GM13977 (cell line): ENCODE results near the gene AQP12B.
"Not testable (repeated sequence)": the region's sequence is repeated elsewhere in the genome, so short reads cannot be mapped to it uniquely, and the experiment has no call there.

Source experiments
- DNase-seq: peaks from one replicate; pipeline ENCODE4 v3.0.0; 2012; ENCODE audit warnings: low spot score
- CTCF ChIP-seq: IDR thresholded peaks from 2 replicates; pipeline ENCODE4 v1.5.1; 2012; ENCODE audit warnings: mild to moderate bottlenecking, control low read depth; ENCODE audit not compliant: insufficient read depth; ENCODE audit errors: extremely low read depth, missing control alignments
- in situ Hi-C: fragments of 300-500 bp; cut with MboI; formaldehyde crosslinking; loops from one replicate; pipeline ENCODE4 v1.12.0; 2022; ENCODE audit warnings: low sequenced_read_pairs, low pct_unique_long_range_greater_than_20kb, mixed read lengths, inconsistent platforms; ENCODE audit not compliant: unreplicated experiment

AQP12B gene

GRCh38 chr2:240663546-240664190 is 19.0 kb downstream of the AQP12B start:
- no peak for TF ChIP-seq CTCF
- in situ Hi-C loops, result no loop called here
- no peak for DNase-seq

- TF ChIP-seq CTCF, result no peak
- in situ Hi-C loops, result no loop called here
- no peak for DNase-seq
Observed at GRCh38 chr2:240662681-240663080, 20.0 kb downstream of the AQP12B start.

GRCh38 chr2:240659883-240660282 is 22.8 kb downstream of the AQP12B start:
- DNase-seq, in situ Hi-C loops: not testable (repeated sequence)

GRCh38 chr2:240655931-240656886 is 26.5 kb downstream of the AQP12B start:
- TF ChIP-seq CTCF, result no peak
- in situ Hi-C loops, result no loop called here
- peak; percentile 80 for DNase-seq

- DNase-seq, result no peak
- in situ Hi-C loops, result no loop called here
- TF ChIP-seq CTCF, result no peak
Observed at GRCh38 chr2:240651185-240651584, 31.5 kb downstream of the AQP12B start.

GRCh38 chr2:240650254-240650965 is 32.3 kb downstream of the AQP12B start:
- TF ChIP-seq CTCF, result no peak
- in situ Hi-C loops, result no loop called here
- no peak for DNase-seq

GRCh38 chr2:240649331-240649730 is 33.4 kb downstream of the AQP12B start:
- in situ Hi-C loops, result no loop called here
- DNase-seq, result no peak
- no peak for TF ChIP-seq CTCF
